ENCODE results near the gene JDP2. TPM values are rescaled to one million over a fixed set of nuclear protein-coding genes. Genes with fewer than 3 reads are reported as not detected.

JDP2 gene
- total and polyA plus RNA-seq, 2 of the 4 experiments (the other 2 are of a cell fraction), result 35.7 to 38.4 TPM

DNA sequence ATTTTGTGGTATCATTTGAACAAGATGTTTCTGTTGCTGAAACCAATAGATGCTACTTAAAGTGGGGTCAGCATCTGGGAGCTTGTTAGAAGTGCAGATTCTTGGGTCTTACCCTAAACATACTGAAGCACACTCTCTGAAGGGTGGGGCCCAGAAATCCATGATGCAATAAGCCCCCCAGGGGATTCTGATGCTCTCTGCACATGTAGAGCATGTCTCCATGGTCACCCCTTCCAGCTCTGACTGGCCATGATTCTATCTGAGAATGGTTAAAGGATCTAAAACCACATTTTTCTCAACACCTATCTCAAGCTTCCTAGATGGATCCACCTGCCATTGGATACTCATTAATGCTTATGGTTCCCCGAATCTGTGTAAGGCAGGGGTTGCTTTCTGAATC is 20.4 kb downstream of the JDP2 start:
- H4K20me1 ChIP-seq (ENCODE audit: insufficient read depth, low read length), result peaks cover 90% of the 10 kb centered on the region

More for the DNA sequence above, 20.4 kb downstream of the JDP2 start:
- dilution Hi-C loops (cut with HindIII; ENCODE audit: low sequenced_read_pairs, unreplicated experiment), result no loop called here
- ChIA-PET CTCF (no interaction called here), POLR2A (ENCODE audit: unreplicated experiment) (no interaction called here)
- Histone ChIP-seq H3K4me3 (ENCODE audit: insufficient read depth, low read depth, low read length) (no peak overlapping the region), H3K4ac (ENCODE audit: low read depth, low read length) (no peak overlapping the region), H3K14ac (replicated peaks; ENCODE audit: low read depth, low read length) (no peak overlapping the region), H3K56ac (ENCODE audit: extremely low read depth, insufficient read depth, low read length) (no peak overlapping the region), H3K4me2 (ENCODE audit: low read depth, low read length) (no peak overlapping the region), H3K9ac (ENCODE audit: low read depth, low read length) (no peak overlapping the region), H2BK120ac (ENCODE audit: low read depth, low read length) (no peak overlapping the region), H3K23ac (ENCODE audit: low read depth, low read length) (no peak overlapping the region), H3K79me1 (ENCODE audit: low read depth in 1 of 2, low read length in 2 of 2) (peaks cover 37 to 78% of the 10 kb centered on the region in 2 experiments), H3K4me1 (ENCODE audit: control insufficient read depth, insufficient read depth, low read length) (peaks cover 30% of the 10 kb centered on the region), H2BK20ac (ENCODE audit: low read depth, low read length) (no peak overlapping the region), H2BK15ac (ENCODE audit: low read depth, low read length) (no peak overlapping the region), H3K9me1 (ENCODE audit: insufficient read depth, low read length) (peaks cover 46% of the 10 kb centered on the region), H2AK9ac (replicated peaks; ENCODE audit: low read depth, low read length, poor library complexity) (no peak overlapping the region), H2AK5ac (ENCODE audit: low read depth, low read length) (no peak overlapping the region), H3K27ac (ENCODE audit: insufficient read depth, low read length) (no peak overlapping the region), H3K27me3 (ENCODE audit: control insufficient read depth, insufficient read depth, low read length) (no peaks in the 10 kb centered on the region), H4K8ac (ENCODE audit: low read depth in 2 of 2, low read length in 2 of 2) (no peak overlapping the region), H4K5ac (ENCODE audit: low read depth, low read length) (no peak overlapping the region), H2BK5ac (ENCODE audit: low read depth, low read length, poor library complexity, severe bottlenecking) (no peak overlapping the region), H2AFZ (replicated peaks; ENCODE audit: low read length, poor library complexity) (no peak overlapping the region), H4K91ac (ENCODE audit: insufficient read depth, low read depth, low read length) (no peak overlapping the region), H3K36me3 (ENCODE audit: control insufficient read depth, insufficient read depth, low read length) (peaks cover 35% of the 10 kb centered on the region), H3K18ac (ENCODE audit: low read depth, low read length) (no peak overlapping the region), H3K9me3 (ENCODE audit: control insufficient read depth, insufficient read depth, low read length) (no peaks in the 10 kb centered on the region)
- in situ Hi-C loops (cut with MboI; ENCODE audit: low sequenced_read_pairs), result no loop called here
- 100% methylated on average over 1 of the region's 1 CpG; no CpG with 5 or more reads in 1 of the 2 experiments for WGBS, 2 experiments (ENCODE audit: extremely low coverage in 2 of 2, insufficient read length in 1 of 2)
- DNase-seq (no peak), ATAC-seq (ENCODE audit: low read depth) (no peak)
- no TSS peak for BruUV-seq (replicated peaks)
- intact Hi-C loops (cut with micrococcal nuclease), result no loop called here
- TF ChIP-seq MXI1 (IDR thresholded peaks at IDR 0.05; ENCODE audit: borderline replicate concordance, low read depth, low read length), result no peak
- TF ChIP-seq SMC3 (IDR thresholded peaks at IDR 0.05; ENCODE audit: low read depth, low read length), result no peak
- TF ChIP-seq RCOR1 (IDR thresholded peaks at IDR 0.05; ENCODE audit: insufficient replicate concordance, low read length), result no peak
- TF ChIP-seq, protein P1, sequence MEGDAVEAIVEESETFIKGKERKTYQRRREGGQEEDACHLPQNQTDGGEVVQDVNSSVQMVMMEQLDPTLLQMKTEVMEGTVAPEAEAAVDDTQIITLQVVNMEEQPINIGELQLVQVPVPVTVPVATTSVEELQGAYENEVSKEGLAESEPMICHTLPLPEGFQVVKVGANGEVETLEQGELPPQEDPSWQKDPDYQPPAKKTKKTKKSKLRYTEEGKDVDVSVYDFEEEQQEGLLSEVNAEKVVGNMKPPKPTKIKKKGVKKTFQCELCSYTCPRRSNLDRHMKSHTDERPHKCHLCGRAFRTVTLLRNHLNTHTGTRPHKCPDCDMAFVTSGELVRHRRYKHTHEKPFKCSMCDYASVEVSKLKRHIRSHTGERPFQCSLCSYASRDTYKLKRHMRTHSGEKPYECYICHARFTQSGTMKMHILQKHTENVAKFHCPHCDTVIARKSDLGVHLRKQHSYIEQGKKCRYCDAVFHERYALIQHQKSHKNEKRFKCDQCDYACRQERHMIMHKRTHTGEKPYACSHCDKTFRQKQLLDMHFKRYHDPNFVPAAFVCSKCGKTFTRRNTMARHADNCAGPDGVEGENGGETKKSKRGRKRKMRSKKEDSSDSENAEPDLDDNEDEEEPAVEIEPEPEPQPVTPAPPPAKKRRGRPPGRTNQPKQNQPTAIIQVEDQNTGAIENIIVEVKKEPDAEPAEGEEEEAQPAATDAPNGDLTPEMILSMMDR (conservative IDR thresholded peaks at IDR 0.05; ENCODE audit: low read depth, low read length), result no peak
- no peak for TF ChIP-seq CHD1 (IDR thresholded peaks at IDR 0.05; ENCODE audit: low read depth, low read length)
- TF ChIP-seq USF2 (IDR thresholded peaks at IDR 0.05; ENCODE audit: low read depth, low read length), result no peak
- no peak for TF ChIP-seq RAD21 (IDR thresholded peaks at IDR 0.05; ENCODE audit: low read length)
- TF ChIP-seq, protein P2, sequence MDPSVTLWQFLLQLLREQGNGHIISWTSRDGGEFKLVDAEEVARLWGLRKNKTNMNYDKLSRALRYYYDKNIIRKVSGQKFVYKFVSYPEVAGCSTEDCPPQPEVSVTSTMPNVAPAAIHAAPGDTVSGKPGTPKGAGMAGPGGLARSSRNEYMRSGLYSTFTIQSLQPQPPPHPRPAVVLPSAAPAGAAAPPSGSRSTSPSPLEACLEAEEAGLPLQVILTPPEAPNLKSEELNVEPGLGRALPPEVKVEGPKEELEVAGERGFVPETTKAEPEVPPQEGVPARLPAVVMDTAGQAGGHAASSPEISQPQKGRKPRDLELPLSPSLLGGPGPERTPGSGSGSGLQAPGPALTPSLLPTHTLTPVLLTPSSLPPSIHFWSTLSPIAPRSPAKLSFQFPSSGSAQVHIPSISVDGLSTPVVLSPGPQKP (IDR thresholded peaks at IDR 0.05; ENCODE audit: borderline replicate concordance, low read depth, low read length), result no peak
